Right lobe of liver (tissue), 6 donors: Measurements from ENCODE around the gene GRIK2. TPM values are rescaled to one million over a fixed set of nuclear protein-coding genes. Genes with fewer than 3 reads are reported as not detected.

Experiments
- ATAC-seq, 4 donors: fragments of 200-7000 bp; cut with Tn5 transposase; one replicate each; pipeline ENCODE4 v1.9.1; 2020; ENCODE audit warnings: mild to moderate bottlenecking in 4 of 4, moderate library complexity in 4 of 4
- DNase-seq, 3 donors: peaks; one replicate each; pipeline ENCODE4 v3.0.0-alpha.2; 2020
- H3K27ac ChIP-seq, 3 donors: fragments of 200-600 bp; one replicate each; pipeline ENCODE4 v1.8.0; 2022
- H3K27me3 ChIP-seq, 2 donors: fragments of 200-600 bp; one replicate each; pipeline ENCODE4 v1.8.0; 2022
- H3K36me3 ChIP-seq, 4 donors: fragments of 200-600 bp; sonication (generic) in 1 of 4; one replicate each; pipeline versions ENCODE4 v1.5.1 to v1.8.0; 2017 to 2022; ENCODE audit warnings: control low read depth in 1 of 4
- H3K4me1 ChIP-seq, 4 donors: fragments of 200-600 bp; sonication (generic) in 1 of 4; one replicate each; pipeline versions ENCODE4 v1.5.1 to v1.8.0; 2017 to 2022; ENCODE audit warnings: control low read depth in 1 of 4
- H3K4me3 ChIP-seq, 3 donors: fragments of 200-600 bp; one replicate each; pipeline ENCODE4 v1.8.0; 2022
- H3K9me3 ChIP-seq, 4 donors: fragments of 200-600 bp; sonication (generic) in 1 of 4; one replicate each; pipeline versions ENCODE4 v1.5.1 to v1.8.0; 2017 to 2022; ENCODE audit warnings: control low read depth in 1 of 4
- POLR2A ChIP-seq: fragments of 450-650 bp; IDR thresholded peaks from one replicate; pipeline ENCODE4 v1.6.1; 2017; ENCODE audit warnings: antibody characterized with exemption, mild to moderate bottlenecking
- WGBS: methylation state at CpG from one replicate; pipeline ENCODE4 v1.1.6; 2018; ENCODE audit warnings: low coverage, low lambda C conversion rate; ENCODE audit not compliant: insufficient coverage; ENCODE audit errors: missing lambda C conversion rate; 5-methylcytosine and 5-hydroxymethylcytosine counted together
- intact Hi-C, 2 donors: fragments of 100-400 bp; cut with DNase I; formaldehyde crosslinking; loops; one replicate each; pipeline versions ENCODE4 v1.11.2 to v1.14.1; 2022
- total RNA-seq, 6 experiments: library from RNA; depleted of rRNA in 2 of 6; stranded (reverse); fragments of >200 nt in 2 of 6; fragmentation: NEBNext Ultra II Directional in 3 of 6; extraction: Animal tissue kit (Norgen Biotek cat#: 25700) in 3 of 6; gene quantifications; one replicate each; pipeline versions ENCODE4 v1.1.0 to v1.2.4, GENCODE V29; 2016 to 2023
- TF ChIP-seq, protein P1 (sequence below), 4 donors: fragments of 200-600 bp in 3 of 4; fragments of 450-650 bp in 1 of 4; IDR thresholded peaks; one replicate each; pipeline versions ENCODE4 v1.5.1 to v1.8.0; 2016 to 2022; ENCODE audit warnings: antibody characterized with exemption in 4 of 4, mild to moderate bottlenecking in 2 of 4
- donor health status: DM: no; HTN: yes; CAD: no.
- donor health status: DM: no; HTN: no; CAD: no.
- donor health status: DM: no; HTN: no; CAD: no.
- donor health status: DM: no; HTN: yes; CAD: no.
- donor health status: DM: no; HTN: yes; CAD: no.

GRIK2 gene
- total RNA-seq, 6 experiments from 2014 or later, result 0.04 to 0.24 (median 0.09) TPM; not detected in 3

DNA sequence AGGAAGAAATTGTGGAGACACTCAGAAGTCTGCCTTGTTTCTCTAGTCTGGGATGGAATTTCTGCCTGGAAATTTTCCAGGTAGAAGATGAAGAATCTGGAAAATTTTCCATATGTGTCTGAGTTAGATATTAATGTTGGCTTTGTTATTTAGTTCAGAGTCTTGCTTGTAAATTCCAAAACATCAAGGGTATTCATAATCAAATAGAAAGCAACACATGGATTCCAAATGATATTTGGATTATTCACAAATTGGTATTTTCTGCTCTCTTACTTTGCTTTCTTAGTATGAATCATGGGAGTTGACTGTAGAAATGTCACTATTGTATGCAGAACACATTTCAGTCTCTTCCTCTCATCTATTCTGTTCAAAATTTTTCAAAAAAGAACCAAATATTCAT is 116.0 kb downstream of the GRIK2 start:
- Histone ChIP-seq H3K4me1 (no peaks in the 10 kb centered on the region), H3K9me3 (no peaks in the 10 kb centered on the region), H3K27me3 (no peaks in the 10 kb centered on the region), H3K4me3 (no peak overlapping the region), H3K27ac (no peak overlapping the region), H3K36me3 (no peaks in the 10 kb centered on the region)
- intact Hi-C loops, result no loop called here
- no peak for DNase-seq
- TF ChIP-seq, protein P1, sequence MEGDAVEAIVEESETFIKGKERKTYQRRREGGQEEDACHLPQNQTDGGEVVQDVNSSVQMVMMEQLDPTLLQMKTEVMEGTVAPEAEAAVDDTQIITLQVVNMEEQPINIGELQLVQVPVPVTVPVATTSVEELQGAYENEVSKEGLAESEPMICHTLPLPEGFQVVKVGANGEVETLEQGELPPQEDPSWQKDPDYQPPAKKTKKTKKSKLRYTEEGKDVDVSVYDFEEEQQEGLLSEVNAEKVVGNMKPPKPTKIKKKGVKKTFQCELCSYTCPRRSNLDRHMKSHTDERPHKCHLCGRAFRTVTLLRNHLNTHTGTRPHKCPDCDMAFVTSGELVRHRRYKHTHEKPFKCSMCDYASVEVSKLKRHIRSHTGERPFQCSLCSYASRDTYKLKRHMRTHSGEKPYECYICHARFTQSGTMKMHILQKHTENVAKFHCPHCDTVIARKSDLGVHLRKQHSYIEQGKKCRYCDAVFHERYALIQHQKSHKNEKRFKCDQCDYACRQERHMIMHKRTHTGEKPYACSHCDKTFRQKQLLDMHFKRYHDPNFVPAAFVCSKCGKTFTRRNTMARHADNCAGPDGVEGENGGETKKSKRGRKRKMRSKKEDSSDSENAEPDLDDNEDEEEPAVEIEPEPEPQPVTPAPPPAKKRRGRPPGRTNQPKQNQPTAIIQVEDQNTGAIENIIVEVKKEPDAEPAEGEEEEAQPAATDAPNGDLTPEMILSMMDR (IDR thresholded peaks at IDR 0.05), result no peak
- no peak for TF ChIP-seq POLR2A
- ATAC-seq, result no peak

DNA sequence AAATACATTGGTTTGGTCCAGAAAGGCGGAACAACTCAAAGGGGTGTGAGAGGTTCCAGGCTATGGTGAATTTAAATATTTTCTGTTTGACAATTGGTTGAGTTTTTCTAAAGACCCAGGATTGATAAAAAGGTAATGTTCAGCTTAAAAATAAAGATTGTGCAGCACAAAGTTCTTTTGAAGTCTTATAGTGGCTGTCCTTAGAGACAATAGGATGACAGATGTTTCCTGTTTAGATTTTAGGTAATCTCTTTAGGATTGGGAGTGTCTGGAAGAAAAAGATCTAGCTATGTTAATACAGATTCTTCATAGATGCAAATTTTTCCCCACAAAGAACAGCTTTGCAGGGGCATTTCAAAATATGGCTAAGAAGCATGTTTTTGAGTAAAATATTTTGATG is 119.7 kb downstream of the GRIK2 start:
- intact Hi-C loops, result no loop called here
- DNase-seq (no peak), ATAC-seq (no peak)
- Histone ChIP-seq H3K27ac (no peak overlapping the region), H3K4me3 (no peak overlapping the region), H3K27me3 (no peaks in the 10 kb centered on the region), H3K36me3 (no peaks in the 10 kb centered on the region), H3K9me3 (no peaks in the 10 kb centered on the region), H3K4me1 (no peaks in the 10 kb centered on the region)
- WGBS, result 70% methylated on average over 1 of the region's 1 CpG
- TF ChIP-seq, protein P1 (IDR thresholded peaks at IDR 0.05), result no peak
- no peak for TF ChIP-seq POLR2A

DNA sequence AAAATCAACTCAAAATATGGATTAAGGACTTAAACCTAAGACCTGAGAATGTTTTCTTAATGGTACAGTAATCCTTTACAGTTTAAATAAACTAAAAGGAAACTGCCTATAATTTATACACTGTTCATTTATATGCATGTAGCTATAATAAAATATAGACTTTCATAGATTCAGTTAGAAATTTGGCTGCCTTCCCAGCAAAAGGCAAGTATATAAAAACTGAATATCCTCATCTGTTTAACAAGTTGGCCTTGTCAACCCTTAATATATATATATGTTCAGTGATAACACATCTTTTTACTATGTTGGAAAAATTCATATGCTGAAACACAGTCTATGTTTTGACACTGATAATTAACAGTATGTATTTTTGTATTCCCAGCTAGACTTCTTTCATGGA is 123.1 kb downstream of the GRIK2 start:
- intact Hi-C loops, result no loop called here
- no peak for ATAC-seq
- DNase-seq, result no peak

DNA sequence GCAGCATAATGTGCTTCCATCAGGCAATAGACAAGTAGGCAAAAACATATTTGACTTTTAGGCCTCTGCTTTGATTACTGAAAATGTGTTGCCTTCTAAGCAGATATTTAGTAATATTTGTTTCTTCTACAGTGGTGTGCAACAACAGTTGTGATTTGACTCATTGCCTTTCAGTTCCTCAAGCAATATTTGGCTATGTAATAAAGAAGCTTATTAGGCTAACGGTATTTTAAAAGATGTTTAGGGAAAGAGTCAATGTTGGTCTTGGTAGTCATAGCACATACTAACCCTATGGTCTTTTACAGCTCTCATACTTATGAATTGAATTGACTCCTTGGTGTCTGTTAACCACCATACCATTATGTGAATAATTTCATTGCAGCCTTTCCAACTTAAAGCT is 124.1 kb downstream of the GRIK2 start:
- H3K36me3 ChIP-seq, result no peaks in the 10 kb centered on the region
- no peak overlapping the region for H3K4me3 ChIP-seq
- intact Hi-C loops, result no loop called here
- no peak for ATAC-seq
- no peaks in the 10 kb centered on the region for H3K4me1 ChIP-seq
- no peak for DNase-seq
- no peaks in the 10 kb centered on the region for H3K27me3 ChIP-seq
- no peak for TF ChIP-seq POLR2A
- TF ChIP-seq, protein P1 (IDR thresholded peaks at IDR 0.05), result no peak
- H3K9me3 ChIP-seq, result no peaks in the 10 kb centered on the region
- 43% methylated on average over 1 of the region's 1 CpG for WGBS
- no peak overlapping the region for H3K27ac ChIP-seq

More for the DNA sequence above, 123.1 kb downstream of the GRIK2 start:
- no peaks in the 10 kb centered on the region for H3K27me3 ChIP-seq
- no peaks in the 10 kb centered on the region for H3K4me1 ChIP-seq
- H3K4me3 ChIP-seq, result no peak overlapping the region
- no peak overlapping the region for H3K27ac ChIP-seq
- no peaks in the 10 kb centered on the region for H3K36me3 ChIP-seq
- H3K9me3 ChIP-seq, result no peaks in the 10 kb centered on the region
- TF ChIP-seq, protein P1 (IDR thresholded peaks at IDR 0.05), result no peak
- TF ChIP-seq POLR2A, result no peak

DNA sequence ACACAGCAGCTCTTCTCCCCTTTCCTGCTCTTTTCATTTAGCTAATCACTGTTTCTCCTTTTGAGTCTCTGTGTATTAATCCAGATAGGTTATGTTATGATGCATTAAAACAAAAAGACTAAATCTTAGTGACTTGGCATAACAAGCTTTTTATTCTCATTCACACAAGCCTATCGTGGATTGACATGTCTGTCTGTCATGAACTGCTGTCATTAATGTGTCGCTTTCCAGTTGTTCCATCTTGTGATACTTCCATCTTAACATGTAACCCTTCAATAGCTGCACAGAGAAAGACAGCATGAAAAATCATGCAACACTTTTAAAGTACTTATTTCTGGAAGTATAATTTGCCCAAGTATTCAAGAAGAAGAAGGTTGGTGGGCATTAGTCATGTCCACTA is 128.7 kb downstream of the GRIK2 start:
- WGBS, result 57% methylated on average over 2 of the region's 2 CpGs
- no peak for ATAC-seq

More for the DNA sequence above, 128.7 kb downstream of the GRIK2 start:
- intact Hi-C loops, result no loop called here
- no peaks in the 10 kb centered on the region for H3K36me3 ChIP-seq
- H3K4me3 ChIP-seq, result no peak overlapping the region
- no peak overlapping the region for H3K27ac ChIP-seq
- no peaks in the 10 kb centered on the region for H3K4me1 ChIP-seq
- TF ChIP-seq POLR2A, result no peak
- TF ChIP-seq, protein P1 (IDR thresholded peaks at IDR 0.05), result no peak
- no peaks in the 10 kb centered on the region for H3K27me3 ChIP-seq
- no peaks in the 10 kb centered on the region for H3K9me3 ChIP-seq
- no peak for DNase-seq
